Right atrium auricular region (tissue), 2 donors: ENCODE data around the gene DRGX. TPM values are rescaled to one million over a fixed set of nuclear protein-coding genes. Genes with fewer than 3 reads are reported as not detected.

Experiments used
- DNase-seq: peaks from one replicate; pipeline ENCODE4 v3.0.0-alpha.2; 2019; ENCODE audit warnings: low spot score
- H3K27ac ChIP-seq, 2 donors: fragments of 200-600 bp; sonication (generic); 1 replicate in 1 of 2; 2 replicates in 1 of 2; pipeline ENCODE4 v1.5.1; 2016 to 2019
- H3K27me3 ChIP-seq, 2 donors: fragments of 200-600 bp; sonication (generic); one replicate each; pipeline versions ENCODE4 v1.5.1 to v1.6.0; 2017 to 2019
- H3K36me3 ChIP-seq: fragments of 200-600 bp; sonication (generic); one replicate; pipeline ENCODE4 v1.5.1; 2016
- H3K4me1 ChIP-seq, 2 donors: fragments of 200-600 bp; sonication (generic); one replicate each; pipeline versions ENCODE4 v1.5.1 to v1.6.0; 2017 to 2019
- H3K4me3 ChIP-seq, 2 donors: fragments of 200-600 bp; sonication (generic); 1 replicate in 1 of 2; 2 replicates in 1 of 2; pipeline ENCODE4 v1.5.1; 2017 to 2019; ENCODE audit warnings: mild to moderate bottlenecking in 1 of 2, moderate library complexity in 1 of 2
- H3K9me3 ChIP-seq, 2 donors: fragments of 200-600 bp; sonication (generic); one replicate each; pipeline ENCODE4 v1.5.1; 2019
- total RNA-seq, 2 donors: library from RNA; depleted of rRNA; stranded (reverse); fragments of >200 nt; gene quantifications; one replicate each; pipeline ENCODE4 v1.1.0, GENCODE V29; 2016
- TF ChIP-seq, protein P1 (sequence below), 2 donors: fragments of 200-600 bp; sonication (generic); IDR thresholded peaks; one replicate each; pipeline ENCODE4 v1.5.1; 2019; ENCODE audit warnings: antibody characterized with exemption in 2 of 2

The DRGX gene
- total RNA-seq, 2 donors from 2014 or later: not detected

DNA sequence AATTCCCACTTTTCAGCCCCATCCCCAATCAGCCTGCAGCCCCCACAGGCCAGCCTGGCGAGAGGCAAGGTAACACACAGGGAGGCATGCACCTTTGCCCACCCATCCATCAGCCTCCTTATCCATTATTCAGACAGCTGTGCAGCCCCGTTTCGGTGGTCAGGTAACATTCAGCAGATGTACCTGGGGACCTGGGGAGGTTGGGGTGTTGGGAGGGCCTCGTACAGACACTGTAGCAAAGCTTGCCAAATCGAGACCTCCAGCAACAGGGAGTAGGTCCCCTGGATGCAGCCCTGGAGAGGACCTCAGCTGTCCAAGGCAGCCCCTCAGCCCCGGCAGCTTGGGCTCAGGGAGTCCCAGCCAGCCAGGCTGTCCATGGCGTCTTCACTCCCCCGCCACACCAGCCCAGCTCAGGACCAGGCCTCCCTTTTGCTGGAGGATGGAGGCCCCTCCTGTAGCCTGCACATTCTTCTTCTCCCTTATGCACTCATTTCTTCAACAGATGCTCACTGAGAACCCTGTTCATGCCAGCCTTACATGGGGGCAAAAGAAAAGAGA, 8.5 kb upstream of the DRGX start:
- H3K27ac ChIP-seq: no peak overlapping the region
- DNase-seq: peak; percentile 43
- H3K4me3 ChIP-seq: no peak overlapping the region
- H3K9me3 ChIP-seq: no peaks in the 10 kb centered on the region
- TF ChIP-seq, protein P1, sequence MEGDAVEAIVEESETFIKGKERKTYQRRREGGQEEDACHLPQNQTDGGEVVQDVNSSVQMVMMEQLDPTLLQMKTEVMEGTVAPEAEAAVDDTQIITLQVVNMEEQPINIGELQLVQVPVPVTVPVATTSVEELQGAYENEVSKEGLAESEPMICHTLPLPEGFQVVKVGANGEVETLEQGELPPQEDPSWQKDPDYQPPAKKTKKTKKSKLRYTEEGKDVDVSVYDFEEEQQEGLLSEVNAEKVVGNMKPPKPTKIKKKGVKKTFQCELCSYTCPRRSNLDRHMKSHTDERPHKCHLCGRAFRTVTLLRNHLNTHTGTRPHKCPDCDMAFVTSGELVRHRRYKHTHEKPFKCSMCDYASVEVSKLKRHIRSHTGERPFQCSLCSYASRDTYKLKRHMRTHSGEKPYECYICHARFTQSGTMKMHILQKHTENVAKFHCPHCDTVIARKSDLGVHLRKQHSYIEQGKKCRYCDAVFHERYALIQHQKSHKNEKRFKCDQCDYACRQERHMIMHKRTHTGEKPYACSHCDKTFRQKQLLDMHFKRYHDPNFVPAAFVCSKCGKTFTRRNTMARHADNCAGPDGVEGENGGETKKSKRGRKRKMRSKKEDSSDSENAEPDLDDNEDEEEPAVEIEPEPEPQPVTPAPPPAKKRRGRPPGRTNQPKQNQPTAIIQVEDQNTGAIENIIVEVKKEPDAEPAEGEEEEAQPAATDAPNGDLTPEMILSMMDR (IDR thresholded peaks at IDR 0.05): no peak
- H3K4me1 ChIP-seq: no peaks in the 10 kb centered on the region
- H3K27me3 ChIP-seq: peaks cover under 1% of the 10 kb centered on the region in 2 donors
- no peaks in the 10 kb centered on the region for H3K36me3 ChIP-seq

DNA sequence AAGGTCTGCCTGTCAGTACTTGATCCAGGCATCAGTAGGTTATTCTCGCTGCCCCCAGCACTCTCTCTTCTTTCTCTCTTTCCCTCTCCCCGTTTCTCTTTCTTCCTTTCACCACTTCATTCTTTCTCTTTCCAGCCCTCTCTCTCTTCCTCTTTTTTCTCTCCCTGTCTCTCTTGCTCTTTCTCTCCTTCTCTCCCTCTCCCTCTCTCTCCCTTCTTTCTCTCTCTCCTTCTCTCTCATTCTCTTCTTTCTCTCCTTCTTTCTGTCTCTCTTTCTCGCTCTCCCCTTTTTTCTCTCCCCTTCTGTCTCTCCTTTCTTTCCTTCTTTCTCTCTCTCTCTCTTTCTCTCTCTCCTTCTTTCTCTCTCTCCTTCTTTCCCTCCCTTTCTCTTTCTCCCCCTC, 7.5 kb upstream of the DRGX start:
- DNase-seq: no peak
- no peaks in the 10 kb centered on the region for H3K36me3 ChIP-seq
- H3K9me3 ChIP-seq: no peaks in the 10 kb centered on the region
- peaks cover 0 to 4% of the 10 kb centered on the region in 2 donors for H3K4me1 ChIP-seq
- TF ChIP-seq, protein P1 (IDR thresholded peaks at IDR 0.05): no peak
- H3K27ac ChIP-seq: no peak overlapping the region
- H3K4me3 ChIP-seq: no peak overlapping the region
- H3K27me3 ChIP-seq: peaks cover 5 to 11% of the 10 kb centered on the region in 2 donors

DNA sequence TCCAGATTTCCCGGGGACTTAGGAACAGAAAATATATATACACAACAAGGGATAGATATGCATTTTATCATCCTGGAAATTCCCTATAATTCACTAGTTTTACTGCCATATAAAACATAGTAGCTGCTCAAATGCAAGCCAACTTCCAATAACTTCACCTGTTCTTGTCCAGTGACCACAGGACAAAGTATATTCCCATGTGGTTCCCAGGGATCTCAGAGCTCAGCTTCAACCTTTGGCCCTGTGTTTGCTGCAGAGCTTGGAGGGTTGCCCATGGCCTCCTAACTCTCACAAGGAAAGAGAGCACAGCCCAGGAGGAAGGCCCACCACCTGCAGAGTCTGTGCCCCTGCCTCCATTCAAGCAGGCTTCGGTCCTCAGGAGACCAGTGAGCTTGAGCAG, 4.5 kb upstream of the DRGX start:
- DNase-seq: peak; percentile 36
- peaks cover 28 to 39% of the 10 kb centered on the region in 2 donors for H3K27me3 ChIP-seq
- H3K9me3 ChIP-seq: no peaks in the 10 kb centered on the region
- H3K4me3 ChIP-seq: no peak overlapping the region
- peaks cover 0 to 31% of the 10 kb centered on the region in 2 donors for H3K4me1 ChIP-seq
- no peak overlapping the region for H3K27ac ChIP-seq
- H3K36me3 ChIP-seq: no peaks in the 10 kb centered on the region
- TF ChIP-seq, protein P1 (IDR thresholded peaks at IDR 0.05): no peak

GRCh38 chr10:49398986-49399385, 3.1 kb upstream of the DRGX start:
- TF ChIP-seq, protein P1 (IDR thresholded peaks at IDR 0.05): no peak
- H3K27me3 ChIP-seq: peaks cover 39 to 53% of the 10 kb centered on the region in 2 donors
- H3K27ac ChIP-seq: no peak overlapping the region
- DNase-seq: no peak
- peaks cover 0 to 38% of the 10 kb centered on the region in 2 donors for H3K4me1 ChIP-seq
- no peak overlapping the region for H3K4me3 ChIP-seq
- no peaks in the 10 kb centered on the region for H3K9me3 ChIP-seq
- no peaks in the 10 kb centered on the region for H3K36me3 ChIP-seq

GRCh38 chr10:49398000-49398861, 2.3 kb upstream of the DRGX start:
- Histone ChIP-seq H3K4me1 (peaks cover 0 to 38% of the 10 kb centered on the region in 2 donors), H3K36me3 (no peaks in the 10 kb centered on the region), H3K27ac (no peak overlapping the region), H3K4me3 (peak overlapping the region in 1 of 2 donors; percentile 42), H3K9me3 (no peaks in the 10 kb centered on the region), H3K27me3 (peaks cover 43 to 60% of the 10 kb centered on the region in 2 donors)
- peak; percentile 59 for DNase-seq
- TF ChIP-seq, protein P1 (IDR thresholded peaks at IDR 0.05): no peak
